ENCODE measurements around the gene ATF6. TPM values are rescaled to one million over a fixed set of nuclear protein-coding genes. Genes with fewer than 3 reads are reported as not detected.

Gene ATF6
- total and polyA plus RNA-seq, 2 of the 8 experiments (the other 6 are each of a cell fraction or from before 2014, with no cell fraction given): 4.6 to 10.0 TPM

DNA sequence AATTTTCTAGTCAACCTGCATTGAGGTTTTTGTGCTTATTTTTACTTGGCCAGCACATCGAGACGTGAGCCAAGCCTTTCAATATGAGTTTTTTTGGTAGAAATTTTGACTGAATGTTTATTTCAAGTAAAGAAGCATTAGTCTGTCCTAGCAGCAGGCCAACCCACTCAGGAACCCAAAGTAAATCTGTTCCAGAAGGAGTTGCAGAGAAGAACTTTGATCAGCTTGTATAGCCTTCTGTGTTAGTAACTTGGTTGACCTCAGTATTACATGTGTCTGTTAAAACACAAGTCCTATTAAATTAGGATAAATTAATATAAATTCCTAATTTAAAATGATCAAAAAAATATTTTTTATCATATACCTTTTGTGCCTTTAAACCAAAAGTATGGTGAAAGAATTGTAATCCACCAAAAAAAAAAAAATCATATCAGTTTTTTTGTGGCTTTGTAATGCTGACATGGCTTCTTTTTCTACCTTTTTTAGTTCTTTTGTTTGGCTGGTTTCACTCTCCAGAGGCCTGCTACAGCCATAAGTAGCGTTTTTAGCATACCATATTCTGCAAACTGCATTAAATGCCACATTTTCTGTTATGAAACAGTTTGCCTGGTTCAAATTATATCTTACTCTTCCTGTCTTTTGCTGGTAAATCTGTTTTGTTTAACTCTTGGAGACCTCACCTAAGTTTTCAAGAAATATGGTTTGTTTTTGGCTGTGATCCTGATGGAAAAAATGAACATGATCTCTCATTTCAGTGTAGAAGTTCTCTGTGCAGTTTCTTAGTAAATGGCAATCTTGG lies 39.5 kb downstream of the ATF6 start:
- H3K9me3 ChIP-seq (ENCODE audit: insufficient read depth in 2 of 2, low read depth in 1 of 2, low read length in 1 of 2): 0 out of 4 replicates have a peak, but pooled peaks cover 0 to 3% of the 10 kb centered on the region in 2 experiments
- H2BK120ac ChIP-seq (replicated peaks; ENCODE audit: low read depth, low read length): no peak overlapping the region
- no peak overlapping the region for H3K4ac ChIP-seq (replicated peaks; ENCODE audit: insufficient read length, low read depth, low read length)
- 87% methylated on average over 3 of the region's 3 CpGs; no CpG with 5 or more reads in 1 of the 2 experiments for WGBS, 2 experiments (ENCODE audit: extremely low coverage in 1 of 2, insufficient coverage in 1 of 2, insufficient read length in 1 of 2, insufficient replicate concordance in 2 of 2, low coverage in 1 of 2, low lambda C conversion rate in 2 of 2, missing lambda C conversion rate in 1 of 2)
- H3K27ac ChIP-seq (ENCODE audit: low read depth, low read length): no peak overlapping the region
- H4K8ac ChIP-seq (ENCODE audit: extremely low read depth, insufficient read depth, low read length): no peak overlapping the region
- H4K20me1 ChIP-seq (replicated peaks in 1 of 2; ENCODE audit: control insufficient read depth in 1 of 2, insufficient read depth in 2 of 2, low read length in 2 of 2): peaks cover 0 to 3% of the 10 kb centered on the region in 2 experiments
- no peaks in the 10 kb centered on the region for H3K79me2 ChIP-seq (ENCODE audit: control insufficient read depth in 1 of 2, insufficient read depth in 2 of 2, low read length in 2 of 2)
- no peaks in the 10 kb centered on the region for H3K23me2 ChIP-seq (ENCODE audit: low read depth, low read length)
- H3K27me3 ChIP-seq (replicated peaks in 1 of 4; ENCODE audit: control insufficient read depth in 3 of 4, extremely low read depth in 1 of 4, insufficient read depth in 3 of 4, low read length in 3 of 4): no peaks in the 10 kb centered on the region
- no peak overlapping the region for H3K9ac ChIP-seq (replicated peaks in 1 of 4; ENCODE audit: extremely low read depth in 1 of 4, low read depth in 3 of 4, low read length in 3 of 4)
- ChIA-PET POLR2A (ENCODE audit: partially characterized antibody) (no interaction called here), CTCF (ENCODE audit: partially characterized antibody) (no interaction called here)
- H4K91ac ChIP-seq (replicated peaks; ENCODE audit: insufficient read length, low read length): no peak overlapping the region
- no peaks in the 10 kb centered on the region for H3K36me3 ChIP-seq (ENCODE audit: control insufficient read depth in 2 of 4, insufficient read depth in 4 of 4, low read length in 3 of 4)
- no peak overlapping the region for H3K18ac ChIP-seq (ENCODE audit: extremely low read depth, low read length)
- H2BK12ac ChIP-seq (ENCODE audit: low read depth, low read length): no peak overlapping the region
- no peak for FAIRE-seq
- H3K14ac ChIP-seq (ENCODE audit: insufficient read length): no peak overlapping the region
- peaks cover 0 to 4% (median 0%) of the 10 kb centered on the region in 4 experiments; a peak in 1 of 7 replicates for H3K4me1 ChIP-seq (replicated peaks in 1 of 4; ENCODE audit: control insufficient read depth in 3 of 4, insufficient read depth in 4 of 4, low read length in 3 of 4)
- H2AK5ac ChIP-seq (ENCODE audit: low read depth, low read length): no peak overlapping the region
- H2BK15ac ChIP-seq (ENCODE audit: low read length): no peak overlapping the region
- H4K5ac ChIP-seq (ENCODE audit: insufficient read length, low read depth, low read length): no peak overlapping the region
- DNase-seq (ENCODE audit: low read depth in 1 of 2, low spot score in 2 of 2): no peak
- H3K79me1 ChIP-seq (ENCODE audit: low read depth, low read length): no peaks in the 10 kb centered on the region
- H2BK20ac ChIP-seq (ENCODE audit: low read length): no peak overlapping the region
- no peak overlapping the region for H2BK5ac ChIP-seq (ENCODE audit: low read depth, low read length)
- H3K4me2 ChIP-seq (ENCODE audit: insufficient read depth in 1 of 2, low read depth in 2 of 2, low read length in 2 of 2): no peak overlapping the region
- H2AFZ ChIP-seq (ENCODE audit: low read length): no peak overlapping the region
- no peak overlapping the region for H3K23ac ChIP-seq (ENCODE audit: insufficient read length)
- no peak overlapping the region for H3K4me3 ChIP-seq (ENCODE audit: extremely low read depth in 1 of 4, insufficient read depth in 2 of 4, low read depth in 3 of 4, low read length in 4 of 4)
- peak overlapping the region; percentile 30 for H3K56ac ChIP-seq (replicated peaks; ENCODE audit: insufficient read length, low read depth, low read length)
- TF ChIP-seq ASH2L (IDR thresholded peaks at IDR 0.05; ENCODE audit: low read length) (no peak), SUZ12 (IDR thresholded peaks at IDR 0.05; ENCODE audit: low read length) (no peak), CBX5 (IDR thresholded peaks at IDR 0.05; ENCODE audit: low read depth, low read length) (no peak), POU5F1 (IDR thresholded peaks at IDR 0.05; ENCODE audit: low read depth, low read length) (no peak), HDAC2 (IDR thresholded peaks at IDR 0.05; ENCODE audit: borderline replicate concordance in 1 of 2, low read depth in 2 of 2, low read length in 2 of 2) (no peak), BRCA1 (IDR thresholded peaks at IDR 0.05; ENCODE audit: low read depth, low read length) (no peak), KDM4A (IDR thresholded peaks at IDR 0.05; ENCODE audit: low read depth, low read length, severe bottlenecking) (no peak), MAFK (IDR thresholded peaks at IDR 0.05; ENCODE audit: low read depth, low read length) (no peak), SP1 (IDR thresholded peaks at IDR 0.05; ENCODE audit: low read depth, low read length) (no peak)
- TF ChIP-seq, protein P1, sequence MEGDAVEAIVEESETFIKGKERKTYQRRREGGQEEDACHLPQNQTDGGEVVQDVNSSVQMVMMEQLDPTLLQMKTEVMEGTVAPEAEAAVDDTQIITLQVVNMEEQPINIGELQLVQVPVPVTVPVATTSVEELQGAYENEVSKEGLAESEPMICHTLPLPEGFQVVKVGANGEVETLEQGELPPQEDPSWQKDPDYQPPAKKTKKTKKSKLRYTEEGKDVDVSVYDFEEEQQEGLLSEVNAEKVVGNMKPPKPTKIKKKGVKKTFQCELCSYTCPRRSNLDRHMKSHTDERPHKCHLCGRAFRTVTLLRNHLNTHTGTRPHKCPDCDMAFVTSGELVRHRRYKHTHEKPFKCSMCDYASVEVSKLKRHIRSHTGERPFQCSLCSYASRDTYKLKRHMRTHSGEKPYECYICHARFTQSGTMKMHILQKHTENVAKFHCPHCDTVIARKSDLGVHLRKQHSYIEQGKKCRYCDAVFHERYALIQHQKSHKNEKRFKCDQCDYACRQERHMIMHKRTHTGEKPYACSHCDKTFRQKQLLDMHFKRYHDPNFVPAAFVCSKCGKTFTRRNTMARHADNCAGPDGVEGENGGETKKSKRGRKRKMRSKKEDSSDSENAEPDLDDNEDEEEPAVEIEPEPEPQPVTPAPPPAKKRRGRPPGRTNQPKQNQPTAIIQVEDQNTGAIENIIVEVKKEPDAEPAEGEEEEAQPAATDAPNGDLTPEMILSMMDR (IDR thresholded peaks at IDR 0.05; ENCODE audit: control extremely low read depth in 1 of 3, insufficient read depth in 1 of 3, low read depth in 1 of 3, low read length in 3 of 3): no peak

All from H1 (cell line).